Progenitor cell of endocrine pancreas (in vitro differentiated cells): ENCODE measurements around the gene GPR107. TPM values are rescaled to one million over a fixed set of nuclear protein-coding genes. Genes with fewer than 3 reads are reported as not detected.

Source experiments
- DNase-seq: peaks from one replicate; pipeline ENCODE4 v3.0.0; 2021; ENCODE audit warnings: low spot score; ENCODE audit not compliant: unreplicated experiment
- H3K27ac Mint-ChIP-seq: 2 replicates; pipeline ENCODE4 v1.8.0; 2021; ENCODE audit warnings: mild to moderate bottlenecking, moderate library complexity, mixed read lengths
- H3K27me3 Mint-ChIP-seq: 2 replicates; pipeline ENCODE4 v1.8.0; 2021; ENCODE audit warnings: mixed read lengths
- H3K36me3 Mint-ChIP-seq: 2 replicates; pipeline ENCODE4 v1.8.0; 2022; ENCODE audit warnings: mixed read lengths; ENCODE audit not compliant: insufficient read depth
- H3K4me1 Mint-ChIP-seq: 2 replicates; pipeline ENCODE4 v1.8.0; 2021; ENCODE audit warnings: low read depth, mixed read lengths
- H3K4me3 Mint-ChIP-seq: 2 replicates; pipeline ENCODE4 v1.8.0; 2021; ENCODE audit warnings: low read depth, mild to moderate bottlenecking, moderate library complexity, mixed read lengths
- H3K9me3 Mint-ChIP-seq: 2 replicates; pipeline ENCODE4 v1.8.0; 2021; ENCODE audit warnings: low read depth, mixed read lengths
- CTCF ChIP-seq: fragments of 200-600 bp; sonication (generic); IDR thresholded peaks from one replicate; pipeline ENCODE4 v1.5.0; 2021; ENCODE audit warnings: antibody characterized with exemption, mild to moderate bottlenecking; ENCODE audit not compliant: unreplicated experiment
- total RNA-seq: library from RNA; stranded (reverse); gene quantifications from 2 replicates; pipeline ENCODE4 v1.2.1, GENCODE V29; 2021

The GPR107 gene
- total RNA-seq, 1 donor from 2014 or later = 48.7 TPM

- H3K36me3 Mint-ChIP-seq = no peaks in the 10 kb centered on the region
- peaks cover 24% of the 10 kb centered on the region for H3K4me1 Mint-ChIP-seq
- H3K27ac Mint-ChIP-seq = peak overlapping the region; percentile 96
- H3K4me3 Mint-ChIP-seq = peak overlapping the region; percentile 90
- H3K9me3 Mint-ChIP-seq = no peaks in the 10 kb centered on the region
- peak; percentile 12 for DNase-seq
- H3K27me3 Mint-ChIP-seq = no peaks in the 10 kb centered on the region
- TF ChIP-seq CTCF = no peak
Measured at GRCh38 chr9:130043654-130044623, 9.8 kb upstream of the GPR107 start.

- peaks cover 24% of the 10 kb centered on the region for H3K4me1 Mint-ChIP-seq
- DNase-seq = no peak
- H3K9me3 Mint-ChIP-seq = no peaks in the 10 kb centered on the region
- H3K27ac Mint-ChIP-seq = no peak overlapping the region
- no peaks in the 10 kb centered on the region for H3K27me3 Mint-ChIP-seq
- TF ChIP-seq CTCF = no peak
- no peaks in the 10 kb centered on the region for H3K36me3 Mint-ChIP-seq
- no peak overlapping the region for H3K4me3 Mint-ChIP-seq
Measured at GRCh38 chr9:130045725-130046450, 7.8 kb upstream of the GPR107 start.

- H3K27ac Mint-ChIP-seq = no peak overlapping the region
- H3K9me3 Mint-ChIP-seq = no peaks in the 10 kb centered on the region
- DNase-seq = no peak
- H3K36me3 Mint-ChIP-seq = no peaks in the 10 kb centered on the region
- peaks cover 16% of the 10 kb centered on the region for H3K4me1 Mint-ChIP-seq
- H3K27me3 Mint-ChIP-seq = no peaks in the 10 kb centered on the region
- TF ChIP-seq CTCF = no peak
- H3K4me3 Mint-ChIP-seq = no peak overlapping the region
Measured at GRCh38 chr9:130049431-130050210, 4.1 kb upstream of the GPR107 start.

GRCh38 chr9:130050462-130050861, 3.2 kb upstream of the GPR107 start:
- H3K27ac Mint-ChIP-seq = peak overlapping the region; percentile 17
- no peaks in the 10 kb centered on the region for H3K36me3 Mint-ChIP-seq
- no peak for TF ChIP-seq CTCF
- no peaks in the 10 kb centered on the region for H3K27me3 Mint-ChIP-seq
- H3K4me3 Mint-ChIP-seq = no peak overlapping the region
- H3K9me3 Mint-ChIP-seq = no peaks in the 10 kb centered on the region
- peaks cover 10% of the 10 kb centered on the region for H3K4me1 Mint-ChIP-seq
- DNase-seq = no peak

GRCh38 chr9:130051855-130052254, 1.9 kb upstream of the GPR107 start:
- H3K4me1 Mint-ChIP-seq = peaks cover 5% of the 10 kb centered on the region
- no peaks in the 10 kb centered on the region for H3K36me3 Mint-ChIP-seq
- TF ChIP-seq CTCF = no peak
- H3K9me3 Mint-ChIP-seq = no peaks in the 10 kb centered on the region
- peak overlapping the region; percentile 25 for H3K4me3 Mint-ChIP-seq
- H3K27me3 Mint-ChIP-seq = no peaks in the 10 kb centered on the region
- no peak overlapping the region for H3K27ac Mint-ChIP-seq
- DNase-seq = no peak
